Mesenchymal stem cell (in vitro differentiated cells and primary cell): ENCODE data around the gene BEST1.

Source experiments
- DNase-seq: peaks from one replicate; pipeline ENCODE4 v3.0.0-alpha.2; 2013
- H2AFZ ChIP-seq: one replicate; pipeline ENCODE4 v1.6.1; 2013; ENCODE audit warnings: low read depth, mild to moderate bottlenecking, control low read depth, inconsistent platforms, low read length, moderate library complexity
- H2AK5ac ChIP-seq: 2 replicates; pipeline ENCODE4 v1.6.1; 2013; ENCODE audit warnings: low read length, moderate library complexity, mild to moderate bottlenecking, inconsistent platforms; ENCODE audit not compliant: severe bottlenecking
- H2BK120ac ChIP-seq: one replicate; pipeline ENCODE4 v1.6.1; 2013; ENCODE audit warnings: low read depth, mild to moderate bottlenecking, inconsistent platforms, low read length, moderate library complexity
- H2BK12ac ChIP-seq, 2 experiments: one replicate each; pipeline ENCODE4 v1.6.1; 2013; ENCODE audit warnings: inconsistent platforms in 2 of 2, low read length in 2 of 2, mild to moderate bottlenecking in 2 of 2, moderate library complexity in 2 of 2, control low read depth in 1 of 2
- H2BK15ac ChIP-seq: one replicate; pipeline ENCODE4 v1.6.1; 2013; ENCODE audit warnings: mild to moderate bottlenecking, low read depth, inconsistent platforms; ENCODE audit not compliant: poor library complexity, severe bottlenecking
- H2BK5ac ChIP-seq: 2 replicates; pipeline ENCODE4 v1.6.1; 2013; ENCODE audit warnings: low read depth, mild to moderate bottlenecking, low read length, control low read depth, inconsistent platforms; ENCODE audit not compliant: poor library complexity, severe bottlenecking
- H3K14ac ChIP-seq, 2 experiments: one replicate each; pipeline ENCODE4 v1.6.1; 2013; ENCODE audit warnings: inconsistent platforms in 2 of 2, low read length in 2 of 2, control low read depth in 1 of 2, mild to moderate bottlenecking in 1 of 2, moderate library complexity in 1 of 2
- H3K18ac ChIP-seq, 2 experiments: one replicate each; pipeline ENCODE4 v1.6.1; 2013; ENCODE audit warnings: inconsistent platforms in 2 of 2, low read length in 2 of 2, control low read depth in 1 of 2, low read depth in 1 of 2, mild to moderate bottlenecking in 1 of 2
- H3K23ac ChIP-seq, 2 experiments: one replicate each; pipeline ENCODE4 v1.6.1; 2013; ENCODE audit warnings: inconsistent platforms in 2 of 2, low read length in 2 of 2, mild to moderate bottlenecking in 2 of 2, moderate library complexity in 2 of 2, control low read depth in 1 of 2
- H3K27ac ChIP-seq: 2 replicates; pipeline ENCODE4 v1.5.1; 2013; ENCODE audit warnings: mild to moderate bottlenecking, moderate library complexity, low read length, control low read depth, inconsistent platforms; ENCODE audit not compliant: poor library complexity, severe bottlenecking
- H3K27me3 ChIP-seq, 2 experiments: 2 replicates each; pipeline versions ENCODE4 v1.6.1 to v1.7.0; 2013; ENCODE audit warnings: low read length in 2 of 2, mild to moderate bottlenecking in 2 of 2, moderate library complexity in 2 of 2, control low read depth in 1 of 2, inconsistent platforms in 1 of 2; ENCODE audit not compliant: control insufficient read depth in 1 of 2, insufficient read depth in 1 of 2
- H3K36me3 ChIP-seq, 2 experiments: 2 replicates each; pipeline versions ENCODE4 v1.6.1 to v1.7.0; 2013; ENCODE audit warnings: low read length in 2 of 2, control low read depth in 1 of 2, inconsistent platforms in 1 of 2, low read depth in 1 of 2, mild to moderate bottlenecking in 1 of 2; ENCODE audit not compliant: insufficient read depth in 2 of 2, control insufficient read depth in 1 of 2
- H3K4ac ChIP-seq, 2 experiments: one replicate each; pipeline ENCODE4 v1.6.1; 2013; ENCODE audit warnings: inconsistent platforms in 2 of 2, low read length in 2 of 2, mild to moderate bottlenecking in 2 of 2, moderate library complexity in 2 of 2, control low read depth in 1 of 2, low read depth in 1 of 2
- H3K4me1 ChIP-seq: 2 replicates; pipeline ENCODE4 v1.6.1; 2013; ENCODE audit warnings: low read depth, low read length, control low read depth; ENCODE audit not compliant: control insufficient read depth, insufficient read depth
- H3K4me2 ChIP-seq: 2 replicates; pipeline ENCODE4 v1.6.1; 2013; ENCODE audit warnings: low read length, mild to moderate bottlenecking, inconsistent platforms; ENCODE audit not compliant: poor library complexity, severe bottlenecking
- H3K4me3 ChIP-seq, 2 experiments: 2 replicates each; pipeline versions ENCODE4 v1.5.1 to v1.7.0; 2013; ENCODE audit warnings: low read length in 2 of 2, mild to moderate bottlenecking in 2 of 2, control low read depth in 1 of 2, low read depth in 1 of 2; ENCODE audit not compliant: insufficient read depth in 1 of 2
- H3K79me1 ChIP-seq: replicated peaks from 2 replicates; pipeline ENCODE4 v1.6.1; 2013; ENCODE audit warnings: mild to moderate bottlenecking, control low read depth, low read length, inconsistent platforms; ENCODE audit not compliant: poor library complexity, severe bottlenecking
- H3K9ac ChIP-seq: 2 replicates; pipeline ENCODE4 v1.7.0; 2013; ENCODE audit warnings: mild to moderate bottlenecking, low read length, moderate library complexity
- H3K9me3 ChIP-seq: 2 replicates; pipeline ENCODE4 v1.7.0; 2013; ENCODE audit warnings: mild to moderate bottlenecking, low read length; ENCODE audit not compliant: control insufficient read depth
- H4K8ac ChIP-seq: one replicate; pipeline ENCODE4 v1.6.1; 2013; ENCODE audit warnings: inconsistent platforms, mild to moderate bottlenecking, low read length, moderate library complexity
- H4K91ac ChIP-seq: one replicate; pipeline ENCODE4 v1.6.1; 2013; ENCODE audit warnings: mild to moderate bottlenecking, low read length, inconsistent platforms
- WGBS: methylation state at CpG from one replicate; pipeline ENCODE4 v1.1.7; 2013; ENCODE audit warnings: mixed read lengths; 5-methylcytosine and 5-hydroxymethylcytosine counted together

Gene BEST1

GRCh38 chr11:61904539-61905048 is 45.6 kb upstream of the BEST1 start:
- Histone ChIP-seq H3K27ac (no peak overlapping the region), H2BK5ac (no peak overlapping the region)

GRCh38 chr11:61905067-61905696 is 45.0 kb upstream of the BEST1 start:
- WGBS, result 92% methylated on average over 13 of the region's 13 CpGs
- Histone ChIP-seq H3K9me3 (no peaks in the 10 kb centered on the region), H3K4ac (no peak overlapping the region)

More at GRCh38 chr11:61904539-61905048, 45.6 kb upstream of the BEST1 start:
- H2AK5ac ChIP-seq, result no peak overlapping the region
- H4K91ac ChIP-seq, result no peak overlapping the region
- H3K4me1 ChIP-seq, result peaks cover 4% of the 10 kb centered on the region
- peak overlapping the region in 1 of 2 experiments; percentile 44 for H3K14ac ChIP-seq
- H3K79me1 ChIP-seq, result no peaks in the 10 kb centered on the region
- H3K4me2 ChIP-seq, result no peak overlapping the region
- H2BK12ac ChIP-seq, result no peak overlapping the region
- no peak overlapping the region for H3K4ac ChIP-seq
- H3K27me3 ChIP-seq, result peaks cover 0 to 14% of the 10 kb centered on the region in 2 experiments
- no peak overlapping the region for H3K23ac ChIP-seq
- no peak overlapping the region for H2BK120ac ChIP-seq
- no peak for DNase-seq
- peaks cover 0 to 76% of the 10 kb centered on the region in 2 experiments for H3K36me3 ChIP-seq
- no peak overlapping the region for H3K4me3 ChIP-seq
- WGBS, result 79% methylated on average over 18 of the region's 19 CpGs
- H2BK15ac ChIP-seq, result no peak overlapping the region
- no peak overlapping the region for H2AFZ ChIP-seq
- H3K9me3 ChIP-seq, result no peaks in the 10 kb centered on the region
- no peak overlapping the region for H3K9ac ChIP-seq
- H4K8ac ChIP-seq, result no peak overlapping the region
- H3K18ac ChIP-seq, result no peak overlapping the region

GRCh38 chr11:61905801-61906521 is 44.2 kb upstream of the BEST1 start:
- H3K18ac ChIP-seq, result no peak overlapping the region
- H2BK120ac ChIP-seq, result no peak overlapping the region
- no peak overlapping the region for H3K4me3 ChIP-seq
- no peak overlapping the region for H4K8ac ChIP-seq
- peaks cover 0 to 63% of the 10 kb centered on the region in 2 experiments for H3K36me3 ChIP-seq
- WGBS, result 86% methylated on average over 14 of the region's 14 CpGs
- peaks cover 0 to 14% of the 10 kb centered on the region in 2 experiments for H3K27me3 ChIP-seq
- no peak overlapping the region for H2BK5ac ChIP-seq
- H3K4ac ChIP-seq, result no peak overlapping the region
- H2BK12ac ChIP-seq, result no peak overlapping the region
- no peaks in the 10 kb centered on the region for H3K79me1 ChIP-seq
- no peak overlapping the region for H3K23ac ChIP-seq
- H3K9ac ChIP-seq, result no peak overlapping the region
- H3K9me3 ChIP-seq, result no peaks in the 10 kb centered on the region
- H3K27ac ChIP-seq, result no peak overlapping the region
- no peak overlapping the region for H3K4me2 ChIP-seq
- no peak overlapping the region for H2BK15ac ChIP-seq
- DNase-seq, result no peak
- peak overlapping the region; percentile 10 for H4K91ac ChIP-seq
- H3K4me1 ChIP-seq, result peaks cover 4% of the 10 kb centered on the region
- H2AFZ ChIP-seq, result no peak overlapping the region
- no peak overlapping the region for H3K14ac ChIP-seq
- no peak overlapping the region for H2AK5ac ChIP-seq

More at GRCh38 chr11:61905067-61905696, 45.0 kb upstream of the BEST1 start:
- DNase-seq, result no peak
- H2BK15ac ChIP-seq, result no peak overlapping the region
- no peak overlapping the region for H3K18ac ChIP-seq
- H3K4me1 ChIP-seq, result peaks cover 4% of the 10 kb centered on the region
- no peak overlapping the region for H4K91ac ChIP-seq
- no peak overlapping the region for H2BK120ac ChIP-seq
- H2AFZ ChIP-seq, result no peak overlapping the region
- H3K9ac ChIP-seq, result no peak overlapping the region
- no peak overlapping the region for H3K27ac ChIP-seq
- H3K36me3 ChIP-seq, result peaks cover 0 to 71% of the 10 kb centered on the region in 2 experiments
- H3K23ac ChIP-seq, result no peak overlapping the region
- H3K4me2 ChIP-seq, result no peak overlapping the region
- peaks cover 0 to 14% of the 10 kb centered on the region in 2 experiments for H3K27me3 ChIP-seq
- peak overlapping the region in 1 of 2 experiments; percentile 3 for H3K4me3 ChIP-seq
- H4K8ac ChIP-seq, result no peak overlapping the region
- no peaks in the 10 kb centered on the region for H3K79me1 ChIP-seq
- no peak overlapping the region for H2BK12ac ChIP-seq
- H3K14ac ChIP-seq, result no peak overlapping the region
- H2AK5ac ChIP-seq, result no peak overlapping the region
- H2BK5ac ChIP-seq, result no peak overlapping the region

GRCh38 chr11:61906522-61906909 is 43.6 kb upstream of the BEST1 start:
- Histone ChIP-seq H2BK15ac (no peak overlapping the region), H3K4me3 (no peak overlapping the region), H3K18ac (no peak overlapping the region), H2BK12ac (no peak overlapping the region), H3K9me3 (no peaks in the 10 kb centered on the region), H2AK5ac (no peak overlapping the region), H2BK120ac (no peak overlapping the region), H3K4me2 (no peak overlapping the region), H3K27me3 (peaks cover 0 to 14% of the 10 kb centered on the region in 2 experiments), H3K4ac (no peak overlapping the region), H3K14ac (no peak overlapping the region), H2AFZ (no peak overlapping the region), H3K4me1 (peaks cover 4% of the 10 kb centered on the region), H3K9ac (no peak overlapping the region), H3K23ac (no peak overlapping the region), H3K79me1 (no peaks in the 10 kb centered on the region), H2BK5ac (no peak overlapping the region), H4K8ac (no peak overlapping the region), H3K27ac (no peak overlapping the region), H3K36me3 (peaks cover 0 to 57% of the 10 kb centered on the region in 2 experiments), H4K91ac (no peak overlapping the region)
- whole genome bisulfite sequencing, result 87% methylated on average over 14 of the region's 14 CpGs
- DNase-seq, result no peak
